GM19372 (cell line): ENCODE data around the gene ODAD4.
"Not testable (repeated sequence)": the region's sequence is repeated elsewhere in the genome, so short reads cannot be mapped to it uniquely, and the experiment has no call there.

Experiments
- ATAC-seq: cut with Tn5 transposase; IDR thresholded peaks from one replicate; pipeline ENCODE4 v1.9.1; 2021; ENCODE audit warnings: mild to moderate bottlenecking, low read depth, moderate library complexity; ENCODE audit not compliant: unreplicated experiment

The ODAD4 gene

DNA sequence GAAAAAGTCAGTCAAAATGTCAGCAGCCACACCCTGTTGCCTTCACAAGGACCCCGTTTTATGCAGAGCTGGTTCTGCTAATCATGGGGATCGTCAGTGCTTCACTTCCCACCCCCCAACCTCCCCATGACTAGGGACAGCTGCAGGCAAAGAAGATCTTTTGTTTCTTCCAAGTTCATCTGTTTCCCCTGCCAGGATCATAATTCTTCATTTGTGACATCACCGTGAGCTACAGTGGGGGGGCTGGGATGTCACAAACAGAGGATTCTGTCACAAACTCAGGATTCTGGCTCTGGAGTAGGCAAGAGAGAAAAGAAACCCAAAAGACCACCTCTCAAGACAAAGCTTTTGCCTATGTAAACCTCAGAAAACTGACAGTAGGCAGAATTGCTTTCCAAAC lies 62.2 kb downstream of the ODAD4 start:
- ATAC-seq: no peak

DNA sequence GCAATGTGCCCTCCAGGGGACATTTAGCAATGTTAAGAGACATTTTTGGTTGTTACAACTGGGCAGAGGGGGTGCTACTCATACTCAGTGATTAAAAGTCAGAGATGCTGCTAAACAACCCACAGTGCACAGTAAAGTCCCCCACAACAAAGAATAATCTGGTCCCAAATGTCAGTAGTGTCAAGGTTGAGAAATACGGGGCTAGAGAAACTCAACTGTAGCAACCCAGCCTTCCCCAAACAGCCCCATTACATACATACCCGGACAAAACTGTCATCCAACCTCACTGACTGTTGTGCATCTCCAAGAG lies 66.4 kb downstream of the ODAD4 start:
- ATAC-seq: no peak

DNA sequence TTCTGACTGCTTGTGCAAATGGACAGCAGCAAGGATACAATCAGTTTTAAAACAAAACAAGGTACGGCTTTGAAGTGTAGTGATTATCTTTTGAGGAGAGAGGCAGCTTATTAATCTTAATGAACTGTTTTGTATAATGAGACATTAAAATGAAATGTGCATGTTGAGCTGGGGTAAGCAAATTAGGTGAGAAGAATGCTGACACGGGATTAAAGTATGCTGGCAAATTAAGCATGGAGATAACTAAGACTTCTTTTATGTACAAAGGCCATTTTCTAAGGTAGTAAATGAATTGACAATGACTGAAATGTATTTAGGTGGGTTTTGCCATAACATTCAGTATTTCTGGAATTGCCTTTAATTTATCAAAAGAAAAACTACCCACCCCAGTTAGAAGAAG lies 68.1 kb downstream of the ODAD4 start:
- ATAC-seq: no peak

DNA sequence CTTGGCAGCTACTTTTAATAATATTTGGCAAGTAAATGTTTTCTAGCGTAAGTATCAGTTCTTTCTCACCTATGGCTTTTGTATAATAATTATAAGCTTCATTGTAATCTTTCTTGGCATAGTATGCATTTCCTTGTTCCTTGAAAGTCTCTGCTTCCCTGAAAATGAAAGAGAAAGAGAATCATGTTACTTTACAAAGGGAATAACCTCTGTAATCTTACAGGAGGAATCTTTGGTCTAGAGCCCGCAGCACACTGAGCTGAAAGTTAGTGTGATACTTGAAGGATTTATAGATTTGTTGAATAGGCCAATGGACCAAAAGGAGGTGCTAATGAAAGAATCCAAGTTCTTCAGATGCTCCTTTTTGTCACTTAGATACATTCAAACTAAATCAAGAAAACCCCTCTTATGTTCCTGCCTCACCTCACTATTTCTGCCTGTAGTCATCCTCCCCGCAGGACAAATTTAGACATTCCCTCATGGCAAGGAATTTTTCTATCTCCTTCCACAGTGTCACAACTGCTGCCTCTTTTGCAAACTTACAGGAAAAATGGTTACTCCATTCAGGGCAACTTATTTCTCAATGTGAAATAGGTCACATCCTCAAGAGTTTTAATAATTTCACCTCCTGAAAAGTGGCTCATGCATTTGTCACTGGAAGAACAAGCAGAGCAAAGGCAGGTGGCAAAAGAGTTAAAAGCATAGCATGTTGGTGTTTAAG lies 70.2 kb downstream of the ODAD4 start:
- no peak for ATAC-seq

DNA sequence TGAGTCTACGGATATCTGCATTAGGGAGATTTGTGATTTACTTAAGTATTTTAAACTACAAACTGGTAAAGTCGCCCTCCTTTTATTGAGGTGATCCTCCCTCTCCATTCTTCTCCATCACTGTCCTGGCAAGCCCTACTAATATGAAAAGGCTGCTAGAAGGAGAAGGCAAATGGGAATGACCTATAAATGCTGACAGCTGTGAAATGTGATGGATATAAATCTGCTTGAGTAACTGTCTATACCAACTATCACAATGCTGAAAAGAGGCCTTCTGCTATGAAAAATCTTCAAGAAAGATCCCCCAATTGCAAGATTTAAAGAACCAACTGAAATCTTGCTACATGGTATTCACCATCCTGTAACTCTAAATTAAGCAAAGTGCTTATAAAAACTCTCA lies 71.3 kb downstream of the ODAD4 start:
- ATAC-seq: no peak

DNA sequence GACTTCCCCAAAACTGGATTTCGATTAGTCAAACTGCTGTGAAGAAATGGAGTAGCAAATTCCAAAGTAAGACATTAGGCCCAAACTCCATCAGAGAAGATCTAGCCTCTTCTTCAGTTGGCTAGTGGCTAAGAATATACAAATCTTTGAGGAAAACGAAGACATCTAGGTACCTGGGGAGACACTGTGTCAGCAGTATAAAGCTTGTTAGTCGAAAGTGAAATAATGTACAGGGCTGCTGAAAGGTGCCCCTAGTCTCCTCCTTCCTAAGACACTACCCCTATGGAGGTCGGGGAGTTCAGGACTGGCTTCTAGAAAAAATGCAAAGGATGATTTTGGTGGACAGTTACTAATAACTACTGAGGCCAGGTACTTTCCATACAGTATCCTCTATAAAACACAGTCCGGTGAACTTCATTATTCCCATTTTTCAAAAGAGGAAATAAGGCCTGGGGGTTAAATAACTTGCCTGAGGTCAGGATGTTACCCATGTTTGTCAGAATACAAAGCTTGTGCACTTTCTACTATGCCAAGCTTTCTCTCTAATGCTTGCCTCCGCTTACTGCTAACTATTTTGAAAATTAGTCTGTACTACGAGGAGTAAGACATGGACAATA lies 71.9 kb downstream of the ODAD4 start:
- ATAC-seq: no peak

DNA sequence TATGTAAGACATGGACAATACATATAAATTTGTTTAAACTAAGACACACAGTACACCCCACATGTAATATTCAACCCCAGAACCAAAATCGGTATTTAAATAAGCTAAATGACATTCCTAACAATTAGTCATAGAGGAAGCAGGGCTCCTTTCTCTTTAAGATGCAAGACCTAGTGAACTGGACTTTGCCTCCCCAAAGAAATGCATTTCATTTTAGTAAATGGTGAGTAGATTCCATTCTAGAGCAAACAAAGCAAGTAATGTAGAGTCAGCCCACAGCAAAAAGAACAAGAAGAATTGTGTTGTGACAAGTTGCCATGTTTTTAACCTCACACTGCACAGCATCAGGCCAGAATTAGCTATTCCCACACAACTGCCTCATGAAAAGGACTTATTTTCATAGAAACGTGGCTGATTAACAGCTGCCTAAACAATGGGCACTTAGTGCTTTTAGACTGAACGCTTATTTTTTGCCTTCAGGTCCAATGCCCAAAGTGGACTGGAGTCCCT lies 72.4 kb downstream of the ODAD4 start:
- no peak for ATAC-seq

DNA sequence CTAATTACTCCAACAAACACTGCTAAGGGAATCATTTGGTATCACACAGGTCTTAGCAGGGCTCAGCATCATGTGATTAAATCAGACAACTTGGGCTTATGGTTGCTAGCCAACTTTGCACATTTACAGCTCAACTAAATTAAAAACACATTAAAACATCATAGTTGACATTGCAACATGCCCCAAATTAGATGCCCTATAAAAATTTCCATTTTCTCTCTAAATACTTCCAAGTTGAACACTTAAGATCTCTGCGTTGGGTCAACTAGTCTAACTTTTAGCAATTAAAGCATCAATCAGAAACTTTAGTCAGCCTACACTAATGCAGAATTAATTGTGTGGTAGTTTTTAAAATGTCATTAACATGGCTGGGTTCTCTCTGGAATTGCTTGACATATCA lies 74.7 kb downstream of the ODAD4 start:
- no peak for ATAC-seq

DNA sequence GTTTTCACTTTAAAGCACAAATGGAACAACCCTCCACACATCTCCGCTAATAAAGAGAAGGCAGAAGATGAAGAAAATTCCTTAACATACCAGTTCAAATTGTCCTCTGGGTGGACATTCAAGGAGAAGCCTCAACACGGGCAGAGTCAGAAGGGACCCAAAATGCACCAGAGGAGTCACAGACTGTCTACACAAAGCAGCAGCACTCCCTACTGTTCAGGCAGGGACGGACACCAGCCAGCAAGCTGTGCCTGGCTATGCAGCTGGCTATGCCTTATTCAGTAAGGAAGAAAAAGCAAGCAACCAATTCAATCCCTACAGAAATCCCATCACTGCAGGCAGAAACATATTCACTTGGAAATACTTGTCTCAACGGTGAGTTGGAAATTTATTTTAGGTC lies 78.8 kb downstream of the ODAD4 start:
- no peak for ATAC-seq

DNA sequence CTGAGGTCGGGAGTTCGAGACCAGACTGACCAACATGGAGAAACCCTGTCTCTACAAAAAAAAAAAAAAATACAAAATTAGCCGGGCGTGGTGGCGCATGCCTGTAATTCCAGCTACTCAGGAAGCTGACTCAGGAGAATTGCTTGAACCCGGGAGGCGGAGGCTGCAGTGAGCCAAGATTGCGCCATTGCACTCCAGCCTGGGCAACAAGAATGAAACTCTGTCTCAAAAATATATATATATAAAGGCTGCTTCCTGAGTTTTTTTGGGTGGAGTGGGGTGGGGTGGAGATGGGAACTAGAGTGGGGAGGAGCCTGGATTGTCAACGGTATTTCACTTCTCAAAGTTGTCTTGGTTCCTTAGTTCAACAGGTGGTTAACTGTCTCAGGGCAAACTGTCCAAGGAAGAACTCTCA lies 79.9 kb downstream of the ODAD4 start:
- ATAC-seq: not testable (repeated sequence)

DNA sequence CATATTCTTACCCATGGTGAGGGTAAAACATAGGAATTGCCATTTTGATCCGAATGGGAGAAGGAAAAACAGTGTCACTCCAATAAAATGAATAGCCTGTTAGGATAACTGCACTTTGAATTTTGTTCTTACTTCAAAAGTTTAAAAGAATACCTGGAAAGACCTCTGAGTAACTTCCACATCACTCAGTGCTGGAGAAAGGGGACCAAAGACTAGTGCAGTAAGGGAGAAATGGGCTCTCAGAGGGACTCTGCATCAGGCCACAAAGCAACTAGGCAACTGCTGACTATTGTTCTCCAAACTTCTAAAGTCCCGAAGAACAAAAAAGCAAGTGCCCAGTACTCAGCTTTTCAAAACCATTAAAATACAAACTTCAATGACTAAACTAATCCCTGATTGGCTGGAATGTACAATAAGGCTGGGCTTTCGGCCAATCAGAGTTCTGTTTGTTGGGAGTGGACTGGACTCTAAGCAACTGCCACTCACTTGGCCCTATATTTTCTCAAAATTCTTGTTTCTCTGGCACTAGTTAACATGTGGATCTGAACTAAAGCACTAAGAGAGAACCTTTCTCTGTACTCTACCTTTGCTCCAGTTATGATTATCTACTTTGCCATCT lies 80.6 kb downstream of the ODAD4 start:
- ATAC-seq: no peak

DNA sequence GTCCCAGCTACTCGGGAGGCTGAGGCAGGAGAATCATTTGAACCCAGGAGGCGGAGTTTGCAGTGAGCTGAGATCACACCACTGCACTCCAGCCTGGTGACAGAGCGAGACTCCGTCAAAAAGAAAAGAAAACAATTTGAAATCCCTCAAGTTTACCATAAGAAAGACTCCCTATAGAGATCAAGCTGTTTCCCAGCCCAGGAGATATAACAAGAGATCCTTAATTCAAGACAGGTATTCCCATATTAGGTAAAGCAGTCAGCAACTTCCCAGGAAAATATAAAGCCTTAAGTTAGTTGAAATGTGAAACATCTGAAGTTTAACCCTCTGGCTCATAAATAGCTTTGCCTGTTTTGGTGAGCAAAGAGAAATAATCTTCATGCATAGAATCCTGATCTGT lies 81.9 kb downstream of the ODAD4 start:
- not testable (repeated sequence) for ATAC-seq

DNA sequence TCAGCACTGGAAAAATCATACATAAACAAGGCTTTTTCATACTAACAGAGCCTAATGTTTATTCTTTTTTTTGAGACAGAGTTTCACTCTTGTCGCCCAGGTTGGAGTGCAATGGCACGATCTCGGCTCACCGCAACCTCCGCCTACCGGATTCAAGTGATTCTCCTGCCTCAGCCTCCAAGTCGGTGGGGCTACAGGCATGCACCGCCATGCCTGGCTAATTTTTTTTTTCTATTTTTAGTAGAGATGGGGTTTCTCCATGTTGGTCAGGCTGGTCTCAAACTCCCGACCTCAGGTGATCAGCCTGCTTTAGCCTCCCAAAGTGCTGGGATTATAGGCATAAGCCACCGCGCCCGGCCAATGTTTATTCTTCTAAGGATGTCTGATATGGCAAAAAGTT lies 83.3 kb downstream of the ODAD4 start:
- ATAC-seq: not testable (repeated sequence)
